GM06990 (cell line): ENCODE measurements around the gene PKP1.

Experiments used
- DNase-seq: peaks from one replicate; pipeline ENCODE4 v3.0.0-alpha.2; 2011; ENCODE audit not compliant: insufficient read length; ENCODE audit errors: extremely low read depth
- H3K27me3 ChIP-seq: replicated peaks from 2 replicates; pipeline ENCODE4 v1.6.0; 2011; ENCODE audit warnings: low read length; ENCODE audit not compliant: control insufficient read depth, insufficient read depth
- H3K36me3 ChIP-seq: 2 replicates; pipeline ENCODE4 v1.5.1; 2011; ENCODE audit warnings: low read length; ENCODE audit not compliant: control insufficient read depth, insufficient read depth
- H3K4me3 ChIP-seq: replicated peaks from 2 replicates; pipeline ENCODE4 v1.5.1; 2011; ENCODE audit warnings: low read depth, mild to moderate bottlenecking, control low read depth, low read length
- TF ChIP-seq, protein P1 (sequence below): IDR thresholded peaks from 2 replicates; pipeline ENCODE4 v1.5.1; 2011; ENCODE audit warnings: low read length, control low read depth, mild to moderate bottlenecking, inconsistent platforms; ENCODE audit not compliant: insufficient read depth, poor library complexity, severe bottlenecking

Gene PKP1

DNA sequence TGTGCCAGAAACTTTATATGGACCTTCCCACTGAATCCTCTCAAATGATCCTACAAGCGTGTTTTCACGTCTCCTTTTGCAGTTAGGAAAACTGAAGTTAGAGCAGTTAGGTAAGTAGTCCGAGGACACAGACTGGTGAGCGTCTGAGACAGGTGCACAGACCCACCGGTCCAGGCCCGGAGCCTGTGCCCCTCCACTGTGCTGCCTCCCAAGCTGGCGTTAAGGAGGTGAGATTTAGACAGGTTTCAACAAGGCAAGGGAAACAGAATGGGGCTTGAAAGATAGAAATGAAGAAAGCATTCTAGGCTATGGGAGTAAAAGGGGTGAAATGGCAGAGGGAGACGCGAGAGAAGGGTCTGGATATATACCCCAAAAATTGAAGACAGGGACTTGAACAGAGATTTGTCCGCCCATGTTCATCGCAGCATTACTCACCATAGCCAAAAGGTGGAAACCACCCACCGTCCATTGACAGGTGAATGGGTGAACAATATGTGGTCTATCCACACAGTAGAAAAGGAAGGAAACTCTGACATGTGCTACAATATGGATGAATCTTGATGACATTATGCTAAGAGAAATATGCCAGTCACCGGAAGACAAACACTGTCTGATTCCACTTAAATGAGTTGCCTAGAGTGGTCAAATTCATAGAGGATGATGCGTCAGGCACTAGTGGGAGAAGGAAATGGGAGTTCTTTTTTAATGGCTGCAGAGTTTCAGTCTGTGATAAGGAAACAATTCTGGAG is 15.7 kb upstream of the PKP1 start:
- no peak for DNase-seq
- TF ChIP-seq, protein P1, sequence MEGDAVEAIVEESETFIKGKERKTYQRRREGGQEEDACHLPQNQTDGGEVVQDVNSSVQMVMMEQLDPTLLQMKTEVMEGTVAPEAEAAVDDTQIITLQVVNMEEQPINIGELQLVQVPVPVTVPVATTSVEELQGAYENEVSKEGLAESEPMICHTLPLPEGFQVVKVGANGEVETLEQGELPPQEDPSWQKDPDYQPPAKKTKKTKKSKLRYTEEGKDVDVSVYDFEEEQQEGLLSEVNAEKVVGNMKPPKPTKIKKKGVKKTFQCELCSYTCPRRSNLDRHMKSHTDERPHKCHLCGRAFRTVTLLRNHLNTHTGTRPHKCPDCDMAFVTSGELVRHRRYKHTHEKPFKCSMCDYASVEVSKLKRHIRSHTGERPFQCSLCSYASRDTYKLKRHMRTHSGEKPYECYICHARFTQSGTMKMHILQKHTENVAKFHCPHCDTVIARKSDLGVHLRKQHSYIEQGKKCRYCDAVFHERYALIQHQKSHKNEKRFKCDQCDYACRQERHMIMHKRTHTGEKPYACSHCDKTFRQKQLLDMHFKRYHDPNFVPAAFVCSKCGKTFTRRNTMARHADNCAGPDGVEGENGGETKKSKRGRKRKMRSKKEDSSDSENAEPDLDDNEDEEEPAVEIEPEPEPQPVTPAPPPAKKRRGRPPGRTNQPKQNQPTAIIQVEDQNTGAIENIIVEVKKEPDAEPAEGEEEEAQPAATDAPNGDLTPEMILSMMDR: no peak
- Histone ChIP-seq H3K36me3 (no peaks in the 10 kb centered on the region), H3K4me3 (no peak overlapping the region), H3K27me3 (peaks cover 2% of the 10 kb centered on the region; the same call in 1 of the 2 replicates)

DNA sequence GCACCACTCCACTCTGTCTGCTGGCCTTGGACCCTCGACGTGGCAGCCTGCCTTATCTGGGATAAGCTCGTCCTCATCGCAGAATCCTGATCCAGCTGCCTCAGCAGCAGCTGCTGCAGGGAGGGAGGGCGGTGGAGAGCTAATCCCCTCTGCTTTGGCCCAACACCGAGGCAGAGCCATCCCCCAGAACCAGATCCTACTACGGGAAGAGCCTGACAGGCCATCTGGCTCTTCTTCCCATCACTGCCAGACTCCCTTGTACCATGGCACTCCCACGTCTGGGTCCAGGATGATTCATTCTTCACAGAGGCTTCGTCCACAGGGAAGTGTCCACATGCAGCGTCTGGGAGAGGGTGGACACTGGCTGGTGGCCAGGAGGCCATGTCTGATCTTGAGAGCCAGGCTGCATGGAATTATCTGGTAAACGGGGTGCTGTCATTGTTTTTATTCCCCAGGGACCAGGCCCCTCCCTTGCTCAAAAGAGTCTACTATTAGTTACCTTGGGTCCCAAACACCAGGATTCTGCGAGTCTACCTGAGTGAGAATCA is 14.6 kb upstream of the PKP1 start:
- TF ChIP-seq, protein P1: no peak
- Histone ChIP-seq H3K27me3 (peaks cover 2% of the 10 kb centered on the region; the same call in 1 of the 2 replicates), H3K4me3 (no peak overlapping the region), H3K36me3 (no peaks in the 10 kb centered on the region)
- DNase-seq: no peak

DNA sequence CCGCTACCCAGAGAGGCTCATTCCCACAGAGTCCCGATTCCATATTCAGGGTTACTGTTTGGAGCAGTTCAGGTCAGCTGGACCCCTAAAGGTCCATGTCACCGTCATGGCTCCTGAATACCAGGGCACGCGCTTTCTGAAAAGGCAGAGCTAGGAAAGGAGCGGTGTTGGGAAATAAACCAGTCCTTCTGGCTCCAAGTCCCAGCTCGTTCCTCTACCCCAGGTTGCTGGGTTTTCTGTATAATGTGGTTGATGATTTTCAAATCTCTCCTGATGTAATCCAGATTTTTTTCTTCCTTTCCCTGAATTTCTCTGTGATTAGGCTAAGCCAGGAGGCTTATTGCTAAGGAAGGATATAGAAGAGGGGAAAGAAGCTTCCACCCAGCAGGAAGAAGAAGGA is 14.0 kb upstream of the PKP1 start:
- TF ChIP-seq, protein P1: no peak

DNA sequence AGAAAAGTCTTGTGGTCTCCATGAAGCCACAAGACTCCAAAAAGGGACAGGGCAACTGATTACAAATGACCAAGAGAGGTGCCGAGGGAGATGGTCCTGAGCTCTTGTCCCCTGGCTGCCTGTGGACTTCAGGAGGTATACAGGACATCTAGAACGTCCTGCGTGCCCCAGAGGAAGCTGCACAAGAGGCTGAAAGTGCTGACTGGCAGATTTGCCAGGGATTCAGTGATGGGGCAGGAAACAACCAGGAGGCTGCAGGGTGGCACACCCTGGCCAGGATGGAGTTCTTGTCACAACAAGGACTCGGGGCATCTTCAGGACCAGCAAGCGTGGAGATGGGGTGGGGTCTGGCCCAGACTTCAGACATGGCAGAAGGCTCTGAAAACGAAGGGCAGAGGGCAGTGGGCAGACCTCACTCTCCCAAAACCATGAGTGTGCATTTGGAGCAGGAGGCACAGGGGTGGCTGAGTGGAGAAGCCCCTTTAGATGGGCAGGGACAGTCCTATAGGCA is 13.4 kb upstream of the PKP1 start:
- TF ChIP-seq, protein P1: no peak
- Histone ChIP-seq H3K27me3 (peaks cover 2% of the 10 kb centered on the region; the same call in 1 of the 2 replicates), H3K4me3 (no peak overlapping the region), H3K36me3 (no peaks in the 10 kb centered on the region)
- no peak for DNase-seq

More for the DNA sequence above, 14.0 kb upstream of the PKP1 start:
- peaks cover 2% of the 10 kb centered on the region; the same call in 1 of the 2 replicates for H3K27me3 ChIP-seq
- DNase-seq: no peak
- H3K4me3 ChIP-seq: no peak overlapping the region
- no peaks in the 10 kb centered on the region for H3K36me3 ChIP-seq

DNA sequence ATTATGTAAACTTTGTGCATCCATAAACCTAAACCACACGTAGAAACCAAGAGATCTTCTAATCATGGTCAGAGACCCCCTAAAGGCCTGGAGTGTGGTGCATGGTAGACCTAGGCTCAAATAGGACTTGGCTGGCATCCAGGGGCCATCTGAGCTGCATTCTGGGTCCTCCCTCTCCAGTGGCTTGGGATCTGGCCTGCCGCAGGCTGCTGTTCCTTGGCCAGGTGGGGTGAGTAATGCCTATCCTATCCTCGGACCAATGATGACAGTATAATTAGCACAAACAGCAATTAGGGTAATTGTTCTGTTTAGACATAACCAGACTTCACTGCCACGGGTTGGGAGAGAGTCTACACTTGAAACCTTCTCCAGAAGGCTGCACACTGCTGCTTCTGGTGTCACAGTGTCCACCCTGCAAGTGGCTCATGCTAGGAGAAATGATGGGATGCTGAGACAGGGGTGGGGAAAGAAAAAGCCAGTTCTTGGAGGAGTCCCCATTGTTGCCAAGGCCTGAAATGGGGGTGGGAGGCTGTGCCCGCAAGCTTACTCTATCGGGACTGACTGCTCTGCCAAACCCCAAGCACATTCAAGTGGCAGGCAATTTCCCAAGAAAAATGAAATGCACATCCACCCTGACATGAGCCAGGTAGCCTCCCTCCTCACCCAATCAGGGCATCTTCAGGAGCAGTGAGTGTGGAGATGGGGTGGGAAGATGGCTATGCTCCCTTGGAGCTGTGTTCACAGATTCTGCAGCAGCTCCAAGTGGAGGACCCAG is 12.5 kb upstream of the PKP1 start:
- TF ChIP-seq, protein P1: no peak
- no peak for DNase-seq
- Histone ChIP-seq H3K4me3 (no peak overlapping the region), H3K36me3 (no peaks in the 10 kb centered on the region), H3K27me3 (peaks cover 2% of the 10 kb centered on the region; the same call in 1 of the 2 replicates)
